WERI-Rb-1 (cell line): ENCODE results near the gene IRGC.

Experiments
- DNase-seq: peaks from one replicate; pipeline ENCODE4 v3.0.0-alpha.2; 2020
- H3K27ac ChIP-seq: fragments of 250-450 bp; sonication (Bioruptor Pico); 2 replicates; pipeline ENCODE4 v1.5.1; 2020; ENCODE audit warnings: mild to moderate bottlenecking, moderate library complexity
- H3K27me3 ChIP-seq: fragments of 250-450 bp; sonication (Bioruptor Pico); 2 replicates; pipeline ENCODE4 v1.5.1; 2021; ENCODE audit warnings: mild to moderate bottlenecking, low read depth, moderate library complexity; ENCODE audit not compliant: insufficient read depth, severe bottlenecking
- H3K36me3 ChIP-seq: fragments of 250-450 bp; sonication (Bioruptor Pico); 2 replicates; pipeline ENCODE4 v1.5.1; 2020; ENCODE audit warnings: mild to moderate bottlenecking, moderate library complexity
- H3K4me3 ChIP-seq: 2 replicates; pipeline ENCODE4 v1.5.1; 2011; ENCODE audit warnings: low read depth, mild to moderate bottlenecking, control low read depth, low read length
- H3K9me3 ChIP-seq: fragments of 250-450 bp; sonication (Bioruptor Pico); 2 replicates; pipeline ENCODE4 v1.5.1; 2021; ENCODE audit warnings: mild to moderate bottlenecking, moderate library complexity; ENCODE audit not compliant: severe bottlenecking
- CTCF ChIP-seq: IDR thresholded peaks from 2 replicates; pipeline ENCODE4 v1.5.1; 2011; ENCODE audit warnings: low read depth, mild to moderate bottlenecking, control low read depth, inconsistent platforms, low read length

IRGC gene

GRCh38 chr19:43692877-43693276 lies 23.0 kb upstream of the IRGC start:
- Histone ChIP-seq H3K9me3 (peaks cover 17% of the 10 kb centered on the region), H3K4me3 (no peak overlapping the region), H3K27ac (no peak overlapping the region), H3K27me3 (no peaks in the 10 kb centered on the region), H3K36me3 (no peaks in the 10 kb centered on the region)
- TF ChIP-seq CTCF = no peak
- no peak for DNase-seq

GRCh38 chr19:43694553-43694952 lies 21.3 kb upstream of the IRGC start:
- Histone ChIP-seq H3K27me3 (no peaks in the 10 kb centered on the region), H3K4me3 (no peak overlapping the region), H3K36me3 (no peaks in the 10 kb centered on the region), H3K27ac (no peak overlapping the region), H3K9me3 (peaks cover 17% of the 10 kb centered on the region)
- no peak for TF ChIP-seq CTCF
- no peak for DNase-seq

DNA sequence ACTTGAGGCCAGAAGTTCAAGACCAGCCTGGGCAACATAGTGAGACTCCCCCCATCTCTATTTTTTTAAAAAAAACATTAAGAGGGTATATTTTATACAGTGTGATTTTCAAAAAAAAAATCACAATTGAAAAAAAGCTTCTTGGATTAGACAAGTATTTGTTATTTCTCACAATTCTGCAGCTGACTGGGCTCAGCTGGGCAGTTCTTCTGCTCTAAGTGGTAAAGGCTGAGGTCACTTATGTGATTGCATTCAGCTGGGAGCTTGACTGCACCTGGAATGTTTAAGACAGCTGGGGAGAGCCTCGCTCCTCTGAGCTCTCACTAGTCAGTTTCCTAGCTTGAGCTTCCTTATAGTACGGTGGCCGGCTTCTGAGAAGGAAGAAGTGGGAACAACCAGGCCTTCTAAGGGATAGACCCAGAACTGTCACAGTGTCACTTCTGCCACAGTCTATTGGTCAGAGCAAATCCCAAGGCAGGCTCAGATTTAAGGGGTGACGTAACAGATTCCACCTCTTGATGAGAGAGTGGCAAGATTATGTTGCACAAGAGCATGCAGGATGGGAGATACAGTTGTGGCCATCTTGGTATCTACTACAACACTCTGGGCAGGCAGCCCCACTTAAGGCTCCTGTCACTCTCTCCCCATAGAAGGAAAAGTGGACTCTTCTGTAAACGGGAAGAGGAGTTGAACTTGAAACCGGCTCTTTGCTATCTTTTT lies 19.7 kb upstream of the IRGC start:
- no peak overlapping the region for H3K4me3 ChIP-seq
- H3K36me3 ChIP-seq = no peaks in the 10 kb centered on the region
- TF ChIP-seq CTCF = no peak
- no peaks in the 10 kb centered on the region for H3K27me3 ChIP-seq
- peaks cover 17% of the 10 kb centered on the region for H3K9me3 ChIP-seq
- H3K27ac ChIP-seq = no peak overlapping the region
- DNase-seq = no peak

DNA sequence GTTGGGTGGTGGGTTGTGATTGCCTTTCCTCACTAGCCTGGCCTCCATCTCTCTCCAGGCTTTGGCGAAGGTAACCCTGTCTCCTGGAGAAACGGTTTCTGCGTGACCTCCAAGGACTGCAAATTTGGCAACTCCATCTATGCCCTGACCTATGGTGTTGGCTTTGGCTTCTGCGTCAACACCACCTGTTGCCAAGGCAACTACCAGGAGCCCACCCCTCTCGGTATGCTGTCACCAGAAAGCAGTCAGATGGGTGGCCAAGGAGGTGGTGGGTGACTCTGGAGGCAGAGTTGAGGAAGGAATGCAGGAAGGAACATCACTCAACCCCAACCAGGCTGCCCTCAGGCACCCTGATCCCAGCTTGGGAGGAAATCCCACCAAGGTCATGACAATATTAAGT lies 18.6 kb upstream of the IRGC start:
- peaks cover 6% of the 10 kb centered on the region for H3K9me3 ChIP-seq
- no peaks in the 10 kb centered on the region for H3K27me3 ChIP-seq
- H3K4me3 ChIP-seq = no peak overlapping the region
- DNase-seq = no peak
- no peaks in the 10 kb centered on the region for H3K36me3 ChIP-seq
- H3K27ac ChIP-seq = no peak overlapping the region
- no peak for TF ChIP-seq CTCF

DNA sequence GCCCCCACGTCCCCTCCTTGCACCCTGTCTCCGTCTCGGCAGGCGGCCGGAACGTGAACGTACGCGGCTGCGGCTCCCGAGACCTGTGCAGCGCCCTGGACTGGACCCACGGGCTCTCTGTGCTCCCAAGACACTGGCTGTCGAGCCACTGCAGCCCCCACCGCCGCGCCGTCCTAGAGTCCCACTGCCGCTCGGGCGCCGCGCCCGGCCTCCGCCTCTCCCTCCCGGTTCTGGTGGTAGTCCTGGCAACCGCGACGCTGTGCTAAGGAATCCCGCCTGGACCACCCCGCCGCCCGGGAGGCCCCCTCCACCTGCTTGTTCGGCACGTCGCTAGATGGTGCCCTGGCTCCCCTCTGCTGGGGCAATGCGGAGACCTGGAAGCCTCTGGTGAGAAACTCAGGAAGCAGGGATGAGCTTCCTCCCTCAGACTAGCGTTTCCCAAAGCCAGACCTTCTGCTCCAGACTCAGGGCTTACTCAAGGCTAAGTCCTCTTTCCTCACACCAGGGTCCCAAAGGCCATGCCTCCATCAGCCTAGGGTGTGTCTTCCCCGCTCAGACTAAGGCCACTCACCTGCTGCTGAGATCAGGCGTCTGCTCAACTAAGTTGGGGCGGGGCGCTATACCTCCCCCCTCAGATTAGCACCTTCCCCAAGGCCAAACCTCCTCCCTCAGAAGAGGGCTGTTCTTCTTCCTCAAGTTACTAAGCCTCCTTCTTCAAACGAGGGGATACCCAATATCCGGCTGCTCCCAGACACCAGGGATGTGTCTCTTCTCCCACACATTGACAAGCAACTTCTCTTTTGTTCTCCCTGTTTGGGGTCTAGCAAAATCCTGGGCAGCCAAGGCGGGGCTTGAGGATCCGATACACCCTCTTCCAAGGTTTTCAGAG lies 16.1 kb upstream of the IRGC start:
- no peaks in the 10 kb centered on the region for H3K36me3 ChIP-seq
- peak overlapping the region; percentile 46 for H3K4me3 ChIP-seq
- no peak overlapping the region for H3K27ac ChIP-seq
- peaks cover 5% of the 10 kb centered on the region for H3K9me3 ChIP-seq
- DNase-seq = peak; percentile 47
- 0 out of 2 replicates have a peak, but pooled peaks have one; percentile 19 for TF ChIP-seq CTCF
- H3K27me3 ChIP-seq = no peaks in the 10 kb centered on the region
